Uterus (tissue), 2 donors: Measurements from ENCODE around the gene SH2D3C.

Experiments used
- POLR2A ChIP-seq, 2 donors: fragments of 450-650 bp; IDR thresholded peaks; one replicate each; pipeline ENCODE4 v1.6.1; 2016; ENCODE audit warnings: antibody characterized with exemption in 2 of 2, mild to moderate bottlenecking in 1 of 2, moderate library complexity in 1 of 2
- TF ChIP-seq, protein P1 (sequence below), 4 experiments: fragments of 200-600 bp in 2 of 4; fragments of 450-650 bp in 2 of 4; sonication (generic) in 2 of 4; IDR thresholded peaks; one replicate each; pipeline ENCODE4 v1.5.1; 2016 to 2019; ENCODE audit warnings: antibody characterized with exemption in 4 of 4, mild to moderate bottlenecking in 2 of 4, moderate library complexity in 1 of 4

DNA sequence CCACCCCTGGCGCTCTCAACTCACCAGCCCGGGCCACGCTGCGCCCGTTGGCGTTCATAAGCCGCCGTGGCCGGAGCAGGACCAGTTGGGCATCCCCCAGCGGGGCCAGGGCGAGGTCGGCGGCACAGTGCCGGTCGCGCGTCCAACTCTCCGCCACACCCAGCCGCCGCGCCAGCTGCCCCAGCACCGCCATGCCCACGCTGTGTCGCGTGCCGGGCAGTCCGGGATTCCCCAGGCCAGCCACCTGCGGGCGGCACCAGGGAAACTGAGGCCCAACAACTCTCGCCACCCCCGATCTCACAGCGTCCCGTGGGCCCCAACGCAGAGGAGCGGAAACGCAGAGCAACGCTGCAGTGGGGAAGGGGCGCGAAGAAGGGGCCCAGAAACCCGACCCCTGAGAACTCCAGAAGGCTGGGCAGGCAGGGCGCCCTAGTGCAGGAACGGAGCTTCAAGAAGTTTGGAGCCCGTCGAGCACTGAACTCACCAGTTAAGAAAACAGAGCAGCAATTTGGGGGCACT lies 63.5 kb downstream of the SH2D3C start:
- TF ChIP-seq, protein P1, sequence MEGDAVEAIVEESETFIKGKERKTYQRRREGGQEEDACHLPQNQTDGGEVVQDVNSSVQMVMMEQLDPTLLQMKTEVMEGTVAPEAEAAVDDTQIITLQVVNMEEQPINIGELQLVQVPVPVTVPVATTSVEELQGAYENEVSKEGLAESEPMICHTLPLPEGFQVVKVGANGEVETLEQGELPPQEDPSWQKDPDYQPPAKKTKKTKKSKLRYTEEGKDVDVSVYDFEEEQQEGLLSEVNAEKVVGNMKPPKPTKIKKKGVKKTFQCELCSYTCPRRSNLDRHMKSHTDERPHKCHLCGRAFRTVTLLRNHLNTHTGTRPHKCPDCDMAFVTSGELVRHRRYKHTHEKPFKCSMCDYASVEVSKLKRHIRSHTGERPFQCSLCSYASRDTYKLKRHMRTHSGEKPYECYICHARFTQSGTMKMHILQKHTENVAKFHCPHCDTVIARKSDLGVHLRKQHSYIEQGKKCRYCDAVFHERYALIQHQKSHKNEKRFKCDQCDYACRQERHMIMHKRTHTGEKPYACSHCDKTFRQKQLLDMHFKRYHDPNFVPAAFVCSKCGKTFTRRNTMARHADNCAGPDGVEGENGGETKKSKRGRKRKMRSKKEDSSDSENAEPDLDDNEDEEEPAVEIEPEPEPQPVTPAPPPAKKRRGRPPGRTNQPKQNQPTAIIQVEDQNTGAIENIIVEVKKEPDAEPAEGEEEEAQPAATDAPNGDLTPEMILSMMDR (IDR thresholded peaks at IDR 0.05): no peak
- TF ChIP-seq POLR2A (IDR thresholded peaks at IDR 0.05): no peak
